GM18519 (cell line): ENCODE data around the gene LDB2.
"Not testable (repeated sequence)": the region's sequence is repeated elsewhere in the genome, so short reads cannot be mapped to it uniquely, and the experiment has no call there.

Experiments
- ATAC-seq: cut with Tn5 transposase; IDR thresholded peaks from one replicate; pipeline ENCODE4 v1.9.1; 2021; ENCODE audit warnings: mild to moderate bottlenecking, moderate library complexity; ENCODE audit not compliant: unreplicated experiment, low FRiP score

LDB2 gene

GRCh38 chr4:16582036-16582435 is 316.4 kb downstream of the LDB2 start:
- no peak for ATAC-seq

- ATAC-seq, result no peak
Observed at GRCh38 chr4:16581117-16581516, 317.3 kb downstream of the LDB2 start.

- no peak for ATAC-seq
Observed at GRCh38 chr4:16580514-16580913, 317.9 kb downstream of the LDB2 start.

GRCh38 chr4:16579866-16580265 is 318.6 kb downstream of the LDB2 start:
- no peak for ATAC-seq

- ATAC-seq, result no peak
Observed at GRCh38 chr4:16577177-16577576, 321.3 kb downstream of the LDB2 start.

- no peak for ATAC-seq
Observed at GRCh38 chr4:16574981-16575380, 323.5 kb downstream of the LDB2 start.

- ATAC-seq, result no peak
Observed at GRCh38 chr4:16573739-16574138, 324.7 kb downstream of the LDB2 start.

GRCh38 chr4:16573206-16573605 is 325.2 kb downstream of the LDB2 start:
- no peak for ATAC-seq

- no peak for ATAC-seq
Observed at GRCh38 chr4:16572631-16573030, 325.8 kb downstream of the LDB2 start.

- ATAC-seq, result no peak
Observed at GRCh38 chr4:16572161-16572560, 326.3 kb downstream of the LDB2 start.

GRCh38 chr4:16569790-16570189 is 328.7 kb downstream of the LDB2 start:
- ATAC-seq, result no peak

GRCh38 chr4:16557316-16557715 is 341.1 kb downstream of the LDB2 start:
- ATAC-seq, result not testable (repeated sequence)

GRCh38 chr4:16555156-16555555 is 343.3 kb downstream of the LDB2 start:
- ATAC-seq, result no peak

- ATAC-seq, result no peak
Observed at GRCh38 chr4:16550531-16550930, 347.9 kb downstream of the LDB2 start.

GRCh38 chr4:16545656-16546055 is 352.8 kb downstream of the LDB2 start:
- ATAC-seq, result no peak

- no peak for ATAC-seq
Observed at GRCh38 chr4:16544869-16545268, 353.6 kb downstream of the LDB2 start.

- ATAC-seq, result no peak
Observed at GRCh38 chr4:16544251-16544721, 354.2 kb downstream of the LDB2 start.

GRCh38 chr4:16537926-16538325 is 360.5 kb downstream of the LDB2 start:
- ATAC-seq, result no peak

- ATAC-seq, result no peak
Observed at GRCh38 chr4:16532240-16532970, 366.0 kb downstream of the LDB2 start.

- ATAC-seq, result no peak
Observed at GRCh38 chr4:16530688-16531635, 367.5 kb downstream of the LDB2 start.

GRCh38 chr4:16524911-16525554 is 373.4 kb downstream of the LDB2 start:
- no peak for ATAC-seq
